GM12873 (cell line): Measurements from ENCODE around the gene PALD1.

Experiments used
- TF ChIP-seq, protein P1 (sequence below): IDR thresholded peaks from 2 replicates; pipeline ENCODE4 v1.5.1; 2012; ENCODE audit warnings: low read depth, mild to moderate bottlenecking, moderate library complexity, low read length, control low read depth; ENCODE audit not compliant: insufficient read depth; ENCODE audit errors: missing control alignments

The PALD1 gene

GRCh38 chr10:70599791-70600190 lies 121.2 kb downstream of the PALD1 start:
- TF ChIP-seq, protein P1, sequence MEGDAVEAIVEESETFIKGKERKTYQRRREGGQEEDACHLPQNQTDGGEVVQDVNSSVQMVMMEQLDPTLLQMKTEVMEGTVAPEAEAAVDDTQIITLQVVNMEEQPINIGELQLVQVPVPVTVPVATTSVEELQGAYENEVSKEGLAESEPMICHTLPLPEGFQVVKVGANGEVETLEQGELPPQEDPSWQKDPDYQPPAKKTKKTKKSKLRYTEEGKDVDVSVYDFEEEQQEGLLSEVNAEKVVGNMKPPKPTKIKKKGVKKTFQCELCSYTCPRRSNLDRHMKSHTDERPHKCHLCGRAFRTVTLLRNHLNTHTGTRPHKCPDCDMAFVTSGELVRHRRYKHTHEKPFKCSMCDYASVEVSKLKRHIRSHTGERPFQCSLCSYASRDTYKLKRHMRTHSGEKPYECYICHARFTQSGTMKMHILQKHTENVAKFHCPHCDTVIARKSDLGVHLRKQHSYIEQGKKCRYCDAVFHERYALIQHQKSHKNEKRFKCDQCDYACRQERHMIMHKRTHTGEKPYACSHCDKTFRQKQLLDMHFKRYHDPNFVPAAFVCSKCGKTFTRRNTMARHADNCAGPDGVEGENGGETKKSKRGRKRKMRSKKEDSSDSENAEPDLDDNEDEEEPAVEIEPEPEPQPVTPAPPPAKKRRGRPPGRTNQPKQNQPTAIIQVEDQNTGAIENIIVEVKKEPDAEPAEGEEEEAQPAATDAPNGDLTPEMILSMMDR: no peak

DNA sequence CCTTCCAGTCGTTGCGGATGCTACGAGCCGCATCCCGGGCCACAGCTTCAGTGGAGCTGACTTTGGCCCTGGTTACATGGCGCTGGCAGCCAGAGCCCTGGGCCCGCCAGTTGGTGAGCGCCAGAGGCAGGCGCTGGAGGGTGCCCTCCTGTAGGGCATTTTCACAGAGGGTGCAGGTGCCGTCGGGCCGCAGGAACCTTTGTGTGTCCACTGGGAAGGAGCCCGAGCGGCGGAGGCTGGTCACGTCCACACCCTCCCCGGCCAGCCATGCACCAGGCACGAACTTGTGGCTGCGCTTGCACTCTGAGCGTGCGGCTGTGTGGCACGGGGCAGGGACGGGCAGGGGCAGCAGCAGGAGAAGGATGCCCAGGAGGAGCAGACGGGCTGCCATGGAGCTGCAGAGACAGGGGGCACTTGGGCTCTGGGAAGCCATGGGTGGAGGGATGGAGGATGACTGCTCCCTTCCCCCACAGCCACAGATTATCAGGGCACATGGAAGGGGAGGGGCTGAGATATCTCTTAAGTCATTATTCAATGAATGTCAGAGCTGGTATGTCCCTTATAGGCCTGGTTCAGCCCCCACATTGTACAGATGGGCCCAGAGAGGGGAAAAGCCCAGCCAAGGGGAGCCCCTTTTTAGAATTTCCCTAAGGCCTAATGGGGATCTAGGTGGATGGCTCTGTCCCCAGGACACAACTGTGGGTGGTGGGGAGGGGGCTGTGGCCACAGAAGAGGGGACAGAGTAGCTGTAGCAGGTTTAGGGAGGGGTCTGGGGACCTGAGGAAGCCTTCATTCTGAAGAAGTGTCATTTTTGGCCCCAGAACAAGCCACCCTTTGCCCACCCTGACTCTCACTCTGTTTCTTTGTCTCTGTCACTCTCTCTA lies 122.2 kb downstream of the PALD1 start:
- TF ChIP-seq, protein P1: no peak

- TF ChIP-seq, protein P1: no peak
These were observed 123.2 kb downstream of the PALD1 start for GRCh38 chr10:70601746-70602145.

GRCh38 chr10:70602665-70603448 lies 124.3 kb downstream of the PALD1 start, which contains the start of gene PRF1:
Gene PRF1 (minus strand): TSS chr10:70602741. CDS start chr10:70600902, 1,839 bp downstream.
- TF ChIP-seq, protein P1: no peak

DNA sequence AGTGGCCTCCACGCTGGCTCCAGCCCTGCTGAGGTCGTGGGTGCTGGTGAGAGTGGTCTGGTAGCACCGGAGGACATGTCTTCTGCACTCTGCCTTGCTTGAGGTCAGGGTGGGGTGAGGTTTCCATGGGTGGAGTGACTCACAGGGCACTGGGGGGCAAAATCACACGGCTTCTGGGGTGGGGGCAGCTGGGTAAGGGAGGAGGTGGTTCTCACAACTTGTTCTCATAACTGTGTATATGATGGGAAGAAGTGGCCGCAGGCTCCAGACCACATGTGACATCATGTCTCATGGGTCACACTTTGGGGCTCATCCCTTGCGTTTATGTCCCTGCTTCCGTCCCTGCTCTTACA lies 124.9 kb downstream of the PALD1 start:
- TF ChIP-seq, protein P1: no peak

DNA sequence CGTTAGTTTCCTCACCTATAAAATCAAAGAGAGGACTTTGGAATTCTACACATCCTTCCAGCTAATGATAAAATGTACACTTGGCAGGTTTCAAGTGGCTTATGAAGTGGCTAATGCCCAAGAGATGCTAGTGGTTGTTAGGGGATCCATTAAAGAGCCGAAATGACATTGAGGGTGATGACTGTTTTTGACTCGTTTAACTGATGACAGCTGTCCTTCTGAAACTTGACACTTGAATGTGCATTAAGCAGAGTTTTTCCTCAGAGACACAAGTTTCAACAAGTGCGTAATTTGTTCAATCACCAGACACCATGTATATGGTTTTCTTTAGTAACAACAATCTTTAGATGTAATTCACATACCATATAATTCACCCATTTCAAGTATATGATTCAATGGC lies 125.5 kb downstream of the PALD1 start:
- TF ChIP-seq, protein P1: no peak

DNA sequence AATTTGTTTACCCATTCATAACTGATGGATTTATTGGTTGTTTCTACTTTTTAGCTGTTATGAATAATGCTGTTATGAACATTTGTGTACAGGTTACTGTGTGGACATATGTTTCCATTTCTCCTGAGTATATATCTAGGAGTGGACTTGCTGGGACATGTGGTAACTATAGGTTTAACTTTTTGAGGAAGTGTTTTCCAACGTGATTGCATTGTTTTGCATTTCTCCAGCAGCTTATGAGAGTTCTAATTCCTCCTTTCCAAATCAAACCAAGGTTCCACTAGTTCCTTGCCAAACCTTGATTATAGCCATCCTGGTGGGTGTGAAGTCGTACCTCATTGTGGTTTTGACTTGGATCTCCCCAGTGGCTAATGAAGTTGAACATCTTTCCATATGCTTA lies 126.6 kb downstream of the PALD1 start:
- TF ChIP-seq, protein P1: no peak
